Germinal center (tissue), 1 donor: ENCODE results near the gene PCID2.

Source experiments
- DNase-seq: peaks from one replicate; pipeline ENCODE4 v3.0.0; 2012; ENCODE audit warnings: mixed read lengths, low spot score

The PCID2 gene

DNA sequence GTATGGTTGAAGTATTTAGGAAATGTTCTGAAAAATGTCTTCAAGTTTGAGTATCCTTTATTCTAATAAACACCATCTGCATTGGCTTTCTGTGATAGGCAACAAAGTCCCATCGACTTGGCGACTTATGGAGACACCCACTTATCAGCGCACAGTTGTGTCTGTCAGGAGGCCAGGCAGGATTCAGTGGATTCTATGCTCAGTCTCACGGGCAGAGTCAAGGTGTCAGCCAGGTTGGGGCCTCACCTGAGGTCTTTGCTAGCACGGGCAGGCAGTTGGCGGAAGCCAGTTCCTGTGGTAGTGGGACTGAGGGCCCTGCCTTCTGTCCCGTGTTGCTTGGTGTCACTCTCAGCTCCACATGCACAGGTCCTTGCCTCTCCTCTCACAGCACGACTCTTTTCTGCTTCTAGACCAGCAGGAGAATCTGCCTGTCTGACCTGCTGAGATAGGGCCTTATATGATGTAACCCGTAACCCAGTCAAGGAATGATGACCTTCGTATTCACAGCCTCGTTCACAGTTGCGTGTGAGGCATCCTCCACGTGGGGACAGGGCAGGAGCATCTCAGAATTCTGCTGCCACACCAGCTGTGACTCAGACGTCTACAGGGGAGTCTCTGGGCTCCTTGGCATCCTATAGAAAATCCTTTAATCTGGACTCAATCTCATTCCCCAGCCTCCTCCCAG, 10.9 kb upstream of the PCID2 start:
- no peak for DNase-seq

DNA sequence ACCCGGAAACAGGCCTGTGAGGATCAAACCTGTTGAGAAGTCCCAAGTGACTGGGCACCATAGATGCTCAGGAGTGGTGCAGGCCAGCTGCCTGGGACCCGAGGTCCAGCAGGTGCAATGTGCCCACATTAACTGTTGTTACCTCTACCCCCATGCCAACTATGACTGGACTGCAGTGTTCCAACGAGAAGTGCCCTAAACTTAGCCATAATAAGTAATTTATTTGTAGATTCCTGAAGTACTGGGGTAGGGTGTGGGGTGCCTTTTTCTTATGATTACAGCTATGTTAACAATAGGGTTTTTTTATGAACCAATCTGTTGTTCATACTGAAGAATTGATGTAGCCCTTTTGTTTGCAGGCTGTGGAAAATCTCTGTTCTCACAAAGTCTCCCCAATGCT, 10.1 kb upstream of the PCID2 start:
- DNase-seq, result no peak

DNA sequence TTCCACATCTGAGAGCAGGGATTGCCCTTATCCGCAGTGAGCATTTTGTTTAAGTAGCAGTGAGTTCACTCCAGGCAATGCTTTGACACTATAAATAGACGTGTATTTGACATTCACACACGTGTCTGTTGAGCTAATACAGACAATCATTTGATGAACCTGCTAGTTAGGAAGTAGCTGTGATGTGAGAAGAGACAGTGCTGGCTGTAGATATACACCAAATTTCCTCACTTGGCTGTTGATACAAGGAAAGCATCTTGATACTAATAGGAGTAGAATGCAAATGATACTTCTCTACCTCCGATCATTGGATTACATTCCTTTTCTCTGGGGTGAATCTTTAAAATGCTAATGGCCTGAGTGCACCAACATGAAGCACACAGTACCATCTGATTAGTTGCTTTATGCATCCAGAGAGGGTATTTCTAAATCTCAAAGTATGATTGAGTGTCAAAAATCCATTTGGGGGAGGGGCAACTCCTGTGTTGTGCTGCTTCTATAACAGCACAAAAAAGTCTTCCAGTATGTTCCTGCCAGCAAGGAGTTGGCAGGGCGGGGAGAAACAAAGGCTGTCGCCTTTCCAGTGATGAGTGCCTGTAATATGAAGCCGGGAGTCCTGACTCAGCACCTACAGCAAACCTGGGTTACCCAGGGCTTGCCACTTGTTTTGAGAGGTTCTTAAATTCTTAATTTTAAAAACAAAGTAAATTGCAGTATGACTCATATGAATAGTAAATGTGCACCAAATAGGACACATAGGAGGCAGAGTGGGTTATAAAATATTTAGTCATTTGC, 8.0 kb upstream of the PCID2 start:
- DNase-seq, result no peak

DNA sequence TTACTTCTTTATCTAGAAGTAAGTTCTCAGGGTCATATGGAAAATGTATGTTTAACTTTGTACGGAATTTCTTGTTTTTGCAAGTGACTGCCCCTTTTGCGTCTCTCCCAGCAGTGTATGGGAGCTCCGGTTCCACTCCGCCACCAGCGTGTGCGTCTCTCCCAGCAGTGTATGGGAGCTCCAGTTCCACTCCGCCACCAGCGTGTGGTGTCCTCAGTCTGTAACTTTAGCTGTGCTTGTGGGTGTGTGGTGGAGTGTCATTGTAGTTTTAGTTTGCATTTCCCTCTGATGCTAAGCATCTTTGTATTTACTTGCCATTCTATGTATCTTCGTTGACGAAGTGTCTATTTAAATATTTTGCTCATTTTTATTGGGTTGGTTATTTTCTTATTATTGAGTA, 3.3 kb upstream of the PCID2 start:
- no peak for DNase-seq

GRCh38 chr13:113210833-113211232, 2.4 kb upstream of the PCID2 start:
- no peak for DNase-seq

DNA sequence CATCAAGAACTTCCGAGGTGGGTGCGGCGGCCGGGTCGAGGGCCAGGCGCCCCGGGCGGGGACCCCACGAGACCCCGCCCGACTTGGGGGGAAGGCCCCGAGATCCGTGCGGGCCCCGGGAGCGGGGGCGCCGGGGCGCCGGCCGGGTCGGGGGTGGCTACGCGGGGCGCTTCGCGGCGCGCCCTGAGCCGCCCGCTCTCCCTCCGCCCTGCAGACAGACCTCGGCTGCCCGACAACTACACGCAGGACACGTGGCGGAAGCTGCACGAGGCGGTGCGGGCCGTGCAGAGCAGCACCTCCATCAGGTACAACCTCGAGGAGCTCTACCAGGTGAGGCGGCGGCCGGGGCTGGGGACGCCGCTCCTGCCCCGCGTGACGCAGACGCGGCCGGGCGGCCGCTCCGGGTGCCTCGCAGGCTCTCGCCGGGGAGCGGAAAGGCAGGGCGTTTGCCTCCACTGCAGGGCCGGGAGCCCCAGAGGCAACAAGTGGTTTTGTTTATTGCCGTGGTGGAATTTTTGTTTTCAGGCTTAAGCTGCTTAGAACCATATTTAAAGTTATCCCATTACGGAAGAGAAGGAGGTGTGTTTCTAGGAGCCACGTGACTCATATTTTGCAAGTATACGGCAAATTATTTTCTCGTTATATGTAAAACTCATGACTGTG, 1.4 kb upstream of the PCID2 start:
- DNase-seq, result peak; percentile 69

GRCh38 chr13:113209336-113209758, 878 bp upstream of the PCID2 start, which contains the start of gene CUL4A:
Gene CUL4A, plus strand, starts transcription at chr13:113209613. Its CDS starts 15 bp downstream, at chr13:113209628.
- peak; percentile 80 for DNase-seq

GRCh38 chr13:113207890-113208420, 514 bp downstream of the PCID2 start:
- peak; percentile 15 for DNase-seq

DNA sequence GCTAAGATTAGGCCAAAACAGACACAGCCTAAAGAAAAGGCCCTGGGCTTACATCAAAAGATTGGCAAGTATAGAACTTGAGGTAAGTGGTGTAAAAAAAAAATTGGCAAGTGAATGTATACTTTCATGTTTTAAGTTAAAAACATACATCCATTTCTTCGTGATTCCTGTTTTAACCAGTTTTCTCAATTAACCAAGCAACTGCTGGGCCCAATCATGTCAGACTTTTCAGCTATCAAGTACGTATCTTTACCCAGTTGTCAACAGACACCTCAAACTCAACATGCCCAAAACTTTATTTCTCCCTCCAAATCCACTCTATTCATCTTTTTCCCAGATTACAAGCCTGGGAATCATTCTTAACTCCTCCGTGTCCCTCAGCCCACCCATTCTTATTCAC, 1.0 kb downstream of the PCID2 start:
- no peak for DNase-seq

DNA sequence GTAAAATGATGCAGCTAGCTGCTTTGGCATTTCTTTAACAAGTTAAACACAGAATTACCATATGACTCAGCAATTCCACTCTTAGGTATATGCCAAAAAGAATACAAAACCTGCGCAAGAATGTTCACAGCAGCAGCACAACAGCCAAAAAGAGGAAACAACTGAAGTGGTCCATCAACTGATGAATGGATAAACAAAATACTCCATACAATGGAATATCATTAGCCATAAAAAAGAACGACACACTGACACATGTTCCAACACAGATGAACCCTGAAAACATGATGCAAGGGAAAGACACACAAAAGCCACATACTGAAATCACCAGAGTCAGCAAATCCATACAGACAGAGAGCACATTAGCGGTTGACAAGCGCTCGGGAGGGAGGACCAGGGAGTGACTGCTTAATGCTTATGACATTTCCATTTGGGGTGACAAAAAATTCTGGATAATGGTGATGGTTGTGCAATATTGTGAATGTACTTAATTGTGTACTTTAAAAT, 3.0 kb downstream of the PCID2 start:
- no peak for DNase-seq

DNA sequence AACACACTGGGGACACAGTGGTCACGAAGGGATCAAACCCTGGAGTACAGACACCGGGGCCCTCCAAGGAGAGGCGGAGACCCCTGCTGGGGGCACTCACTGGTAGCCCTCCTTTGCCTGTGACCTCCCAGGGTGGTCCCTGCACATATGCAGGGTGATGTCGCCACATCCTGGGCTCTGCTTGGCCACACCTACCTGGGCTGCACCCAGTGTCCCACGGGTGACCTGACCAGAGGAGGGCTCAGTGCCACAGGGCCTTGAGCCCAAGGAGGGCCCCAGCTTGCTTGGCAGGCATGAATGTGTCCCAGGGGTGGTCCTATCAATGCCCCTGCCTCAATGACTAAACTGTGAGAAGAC, 4.1 kb downstream of the PCID2 start:
- DNase-seq, result no peak

- DNase-seq, result no peak
Observed at GRCh38 chr13:113203507-113204377, 4.7 kb downstream of the PCID2 start.

DNA sequence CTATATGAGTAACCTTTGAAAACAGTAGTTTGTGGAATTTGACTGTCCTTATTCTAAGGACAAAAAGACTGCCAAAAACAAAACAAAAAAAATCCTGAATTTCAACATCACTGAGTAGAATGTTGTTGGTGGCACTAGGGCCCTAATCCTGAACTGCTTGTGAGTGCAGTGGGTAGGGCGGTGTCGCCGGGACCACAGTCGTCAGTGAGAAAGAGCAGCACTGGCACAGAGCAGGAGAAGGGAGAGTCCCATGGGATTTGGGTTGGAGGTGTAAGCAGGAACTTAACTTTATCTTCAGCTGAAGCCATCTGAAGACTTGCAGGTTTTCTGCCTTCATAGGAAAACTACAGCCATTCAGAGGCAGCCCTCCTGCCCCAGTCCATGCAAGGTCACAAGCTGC, 5.6 kb downstream of the PCID2 start:
- no peak for DNase-seq

DNA sequence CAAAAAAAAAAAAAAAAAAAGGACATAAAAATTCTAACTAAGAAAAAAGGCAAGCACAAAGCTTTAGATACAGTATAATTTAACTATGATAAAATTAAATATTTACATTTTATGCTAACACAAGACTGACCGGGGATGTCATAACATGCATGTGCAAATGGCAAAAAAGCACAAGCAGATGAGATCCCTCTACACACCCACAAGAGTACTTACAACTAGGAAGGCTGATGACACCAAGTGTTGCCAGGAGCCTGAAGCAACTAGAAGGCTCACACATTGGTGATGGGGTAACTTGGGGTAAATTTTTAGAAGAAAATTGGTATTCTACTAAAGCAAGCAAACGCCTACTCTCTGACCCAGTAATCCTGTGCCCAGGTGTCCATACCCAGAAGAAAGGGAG, 6.7 kb downstream of the PCID2 start:
- no peak for DNase-seq

- DNase-seq, result no peak
Observed at GRCh38 chr13:113196970-113197737, 11.3 kb downstream of the PCID2 start.

- no peak for DNase-seq
Observed at GRCh38 chr13:113195360-113195759, 13.1 kb downstream of the PCID2 start.

- no peak for DNase-seq
Observed at GRCh38 chr13:113192902-113193301, 15.6 kb downstream of the PCID2 start.

DNA sequence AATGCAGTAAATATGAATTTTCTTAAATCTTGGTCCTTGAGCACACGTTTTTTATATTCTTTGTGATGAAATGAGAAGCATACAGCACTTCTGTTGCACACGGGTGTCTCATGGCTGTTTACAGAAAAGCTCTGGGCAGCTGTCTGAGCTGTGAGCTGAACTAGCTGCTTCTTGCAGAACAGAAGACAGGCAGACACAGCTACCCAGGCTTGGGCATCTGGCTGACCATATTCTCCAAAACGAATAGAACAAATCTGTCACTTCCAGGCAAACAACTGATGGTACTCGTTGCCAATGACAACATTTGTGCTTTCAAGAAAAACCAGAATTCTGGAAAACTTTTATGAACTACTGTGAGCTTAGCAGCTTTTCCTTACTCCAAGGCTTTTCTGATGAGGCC, 16.2 kb downstream of the PCID2 start:
- DNase-seq, result no peak

- DNase-seq, result no peak
Observed at GRCh38 chr13:113190181-113190580, 18.3 kb downstream of the PCID2 start.

- DNase-seq, result no peak
Observed at GRCh38 chr13:113187883-113188665, 20.4 kb downstream of the PCID2 start.
